ENCODE data around the gene HS6ST3. TPM values are rescaled to one million over a fixed set of nuclear protein-coding genes. Genes with fewer than 3 reads are reported as not detected.
"Not testable (repeated sequence)": the region's sequence is repeated elsewhere in the genome, so short reads cannot be mapped to it uniquely, and the experiment has no call there.

The HS6ST3 gene
- total RNA-seq, result under 1 TPM; 0.03 to 0.15 TPM
- polyA plus RNA-seq (ENCODE audit: insufficient read length in 6 of 6), result under 1 TPM; 0.04 to 0.14 (median 0.10) TPM
- long read RNA-seq, donor 1, full-length matches to known transcripts, result 1 of 1 reads
- long read RNA-seq, donor 1, partial matches to known transcripts, result 0 of 1 reads
- long read RNA-seq, donor 1, other reads (novel, unspliced or antisense), result 0 of 1 reads
- long read RNA-seq, donor 2, result 0 reads
- long read RNA-seq, donor 3, result 0 reads
- long read RNA-seq, donor 4, result 0 reads
- long read RNA-seq, donor 5, result 0 reads
- long read RNA-seq, donor 6, result 0 reads
- long read RNA-seq, donor 7, result 0 reads
- long read RNA-seq, donor 8, result 0 reads
- long read RNA-seq, donor 9, result 0 reads
- long read RNA-seq, donor 10, result 0 reads
- long read RNA-seq, donor 11, full-length matches to known transcripts, result 73 of 73 reads
- long read RNA-seq, donor 11, partial matches to known transcripts, result 0 of 73 reads
- long read RNA-seq, donor 11, other reads (novel, unspliced or antisense), result 0 of 73 reads
- long read RNA-seq, donor 12, result 0 reads

GRCh38 chr13:96089749-96090239, at the start of gene HS6ST3:
TSS of gene HS6ST3 (plus strand) at chr13:96090107.
- Histone ChIP-seq H3K36me3 (no peaks in the 10 kb centered on the region), H3K27ac (no peak within 1 kb of the TSS), H3K9me3 (no peaks in the 10 kb centered on the region), H3K27me3 (peaks cover 54 to 90% of the 10 kb centered on the region in 2 donors), H3K4me3 (peak within 1 kb of the TSS; percentile 24 to 30), H3K4me1 (peaks cover 5 to 13% of the 10 kb centered on the region in 2 donors)
- intact Hi-C loops (cut with DNase I), result no loop called here
- ATAC-seq (peak; percentile 84), DNase-seq (peak in 3 of 4 donors; percentile 13 to 75 (median 34))
- no peak for TF ChIP-seq CTCF (IDR thresholded peaks at IDR 0.05)

DNA sequence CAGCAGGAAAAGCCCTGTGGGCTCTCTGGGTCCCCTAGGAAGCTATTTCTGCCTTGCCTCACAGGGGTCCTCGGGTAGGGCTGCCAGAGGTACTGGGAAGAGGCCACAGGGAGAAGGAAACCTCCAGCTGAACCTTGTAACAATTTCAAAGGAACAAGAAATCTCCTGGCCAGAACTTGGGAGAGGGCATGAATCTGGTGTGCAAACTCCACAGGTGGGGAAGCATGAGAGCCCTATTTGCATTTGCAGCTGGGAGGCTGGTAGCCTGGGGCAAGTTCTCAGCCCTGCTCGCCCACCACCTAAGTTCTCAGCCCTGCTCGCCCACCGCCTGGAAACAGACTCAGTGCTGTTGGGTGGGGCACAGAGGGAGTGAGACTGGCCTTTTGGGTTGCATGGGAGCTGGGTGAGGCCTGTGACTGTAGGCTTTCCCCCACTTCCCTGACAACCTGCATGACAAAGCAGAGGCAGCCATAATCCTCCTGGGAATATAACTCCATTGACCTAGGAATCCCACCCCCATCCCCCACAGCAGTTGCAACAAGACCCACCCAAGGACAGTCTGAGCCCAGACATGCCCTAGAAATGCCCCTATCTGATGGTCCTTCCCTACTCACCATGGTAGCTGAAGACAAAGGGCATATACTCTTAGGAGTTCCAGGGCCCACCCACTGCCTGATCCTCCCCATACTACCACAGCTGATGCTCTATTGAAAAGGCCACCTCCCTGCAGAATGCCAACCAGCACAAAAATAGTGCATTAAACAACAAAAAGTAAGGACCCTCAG, 48.4 kb upstream of the HS6ST3 start:
- no peak for TF ChIP-seq CTCF (IDR thresholded peaks at IDR 0.05)
- no peaks in the 10 kb centered on the region for H3K4me1 ChIP-seq
- intact Hi-C loops (cut with DNase I), result no loop called here
- no peak for DNase-seq
- H3K9me3 ChIP-seq, result peaks cover 0 to 8% of the 10 kb centered on the region in 2 donors
- no peak overlapping the region for H3K4me3 ChIP-seq
- H3K27ac ChIP-seq, result no peak overlapping the region
- no peak for ATAC-seq
- H3K36me3 ChIP-seq, result no peaks in the 10 kb centered on the region
- no peaks in the 10 kb centered on the region for H3K27me3 ChIP-seq

DNA sequence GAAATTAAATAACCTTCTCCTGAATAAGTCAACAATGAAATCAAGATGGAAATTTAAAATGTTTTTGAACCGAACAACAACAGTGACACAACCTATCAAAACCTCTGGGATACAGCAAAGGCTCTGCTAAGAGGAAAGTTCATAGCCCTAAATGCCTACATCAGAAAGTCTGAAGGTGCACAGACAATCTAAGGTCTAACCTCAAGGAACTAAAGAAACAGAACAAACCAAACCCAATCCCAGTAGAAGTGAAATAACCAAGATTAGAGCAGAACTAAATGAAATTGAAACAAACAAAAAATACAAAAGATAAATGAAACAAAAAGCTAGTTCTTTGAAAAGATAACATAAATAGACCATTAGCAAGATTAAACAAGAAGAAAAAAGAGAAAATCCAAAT, 45.7 kb upstream of the HS6ST3 start:
- no peak for ATAC-seq
- DNase-seq, result no peak
- H3K27ac ChIP-seq, result no peak overlapping the region
- H3K36me3 ChIP-seq, result no peaks in the 10 kb centered on the region
- no peaks in the 10 kb centered on the region for H3K27me3 ChIP-seq
- H3K4me3 ChIP-seq, result no peak overlapping the region
- H3K4me1 ChIP-seq, result no peaks in the 10 kb centered on the region
- no peak for TF ChIP-seq CTCF (IDR thresholded peaks at IDR 0.05)
- peaks cover 0 to 8% of the 10 kb centered on the region in 2 donors for H3K9me3 ChIP-seq
- intact Hi-C loops (cut with DNase I), result no loop called here

- ATAC-seq; H3K27me3 ChIP-seq; H3K27ac ChIP-seq; H3K4me1 ChIP-seq; DNase-seq; intact Hi-C loops (cut with DNase I); H3K9me3 ChIP-seq; H3K4me3 ChIP-seq; H3K36me3 ChIP-seq: not testable (repeated sequence)
Measured at GRCh38 chr13:96046449-96047126, 43.3 kb upstream of the HS6ST3 start.

DNA sequence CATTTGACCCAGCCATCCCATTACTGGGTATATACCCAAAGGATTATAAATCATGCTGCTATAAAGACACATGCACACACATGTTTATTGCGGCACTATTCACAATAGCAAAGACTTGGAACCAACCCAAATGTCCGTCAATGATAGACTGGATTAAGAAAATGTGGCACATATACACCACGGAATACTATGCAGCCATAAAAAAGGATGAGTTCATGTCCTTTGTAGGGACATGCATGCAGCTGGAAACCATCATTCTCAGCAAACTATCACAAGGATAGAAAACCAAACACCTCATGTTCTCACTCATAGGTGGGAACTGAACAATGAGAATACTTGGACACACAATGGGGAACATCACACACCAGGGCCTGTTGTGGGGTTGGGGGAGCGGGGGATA, 39.0 kb upstream of the HS6ST3 start:
- H3K36me3 ChIP-seq; H3K4me1 ChIP-seq; DNase-seq; H3K27me3 ChIP-seq; ATAC-seq; H3K4me3 ChIP-seq; H3K27ac ChIP-seq; intact Hi-C loops (cut with DNase I); H3K9me3 ChIP-seq: not testable (repeated sequence)

GRCh38 chr13:96051491-96051890, 38.4 kb upstream of the HS6ST3 start:
- H3K36me3 ChIP-seq; intact Hi-C loops (cut with DNase I); H3K27me3 ChIP-seq; H3K4me3 ChIP-seq; H3K4me1 ChIP-seq; H3K27ac ChIP-seq; DNase-seq; H3K9me3 ChIP-seq; ATAC-seq: not testable (repeated sequence)

DNA sequence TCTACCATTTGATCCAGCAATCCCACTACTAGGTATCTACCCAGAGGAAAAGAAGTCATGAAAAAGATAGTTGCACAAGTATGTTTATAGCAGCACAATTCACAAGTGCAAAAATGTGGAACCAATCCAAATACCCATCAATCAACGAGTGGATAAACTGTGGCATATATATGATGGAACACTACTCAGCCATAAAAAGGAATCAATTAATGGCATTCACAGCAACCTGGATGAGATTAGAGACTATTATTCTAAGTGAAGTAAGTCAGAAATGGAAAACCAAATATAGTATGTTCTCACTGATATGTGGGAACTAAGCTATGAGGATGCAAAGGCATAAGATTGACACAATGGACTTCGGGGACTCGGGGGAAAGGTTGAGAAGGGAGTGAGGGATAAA, 38.0 kb upstream of the HS6ST3 start:
- ATAC-seq; H3K27me3 ChIP-seq; H3K4me1 ChIP-seq; H3K27ac ChIP-seq; H3K36me3 ChIP-seq; H3K9me3 ChIP-seq; DNase-seq; intact Hi-C loops (cut with DNase I): not testable (repeated sequence)
- peak overlapping the region in 1 of 2 donors; percentile 91 for H3K4me3 ChIP-seq
